WI38 (cell line): ENCODE data around the gene LNX2.

Experiments used
- H3K4me3 ChIP-seq: 2 replicates; pipeline ENCODE4 v1.5.1; 2011; ENCODE audit warnings: low read depth, mild to moderate bottlenecking, control low read depth, low read length
- CTCF ChIP-seq: IDR thresholded peaks from 2 replicates; pipeline ENCODE4 v1.5.1; 2012; ENCODE audit warnings: low read depth, mild to moderate bottlenecking, control low read depth, low read length

The LNX2 gene

GRCh38 chr13:27661017-27661416 lies 40.7 kb upstream of the LNX2 start:
- TF ChIP-seq CTCF, result no peak
- no peak overlapping the region for H3K4me3 ChIP-seq

GRCh38 chr13:27660511-27660910 lies 40.2 kb upstream of the LNX2 start:
- no peak for TF ChIP-seq CTCF
- H3K4me3 ChIP-seq, result no peak overlapping the region

- no peak for TF ChIP-seq CTCF
- no peak overlapping the region for H3K4me3 ChIP-seq
Observed at GRCh38 chr13:27659145-27659865, 39.0 kb upstream of the LNX2 start.

GRCh38 chr13:27658546-27658945 lies 38.2 kb upstream of the LNX2 start:
- TF ChIP-seq CTCF, result no peak
- H3K4me3 ChIP-seq, result no peak overlapping the region

- no peak overlapping the region for H3K4me3 ChIP-seq
- no peak for TF ChIP-seq CTCF
Observed at GRCh38 chr13:27657724-27658123, 37.4 kb upstream of the LNX2 start.

- TF ChIP-seq CTCF, result no peak
- no peak overlapping the region for H3K4me3 ChIP-seq
Observed at GRCh38 chr13:27654816-27655215, 34.5 kb upstream of the LNX2 start.

GRCh38 chr13:27654059-27654458 lies 33.7 kb upstream of the LNX2 start:
- no peak overlapping the region for H3K4me3 ChIP-seq
- no peak for TF ChIP-seq CTCF
